GM21515 (cell line): ENCODE results near the gene CSRP2.
A peak's percentile ranks its signal among the peaks of the same experiment; 100 is the strongest.

Source experiments
- ATAC-seq: cut with Tn5 transposase; IDR thresholded peaks from one replicate; pipeline ENCODE4 v1.9.1; 2021; ENCODE audit not compliant: unreplicated experiment

CSRP2 gene

DNA sequence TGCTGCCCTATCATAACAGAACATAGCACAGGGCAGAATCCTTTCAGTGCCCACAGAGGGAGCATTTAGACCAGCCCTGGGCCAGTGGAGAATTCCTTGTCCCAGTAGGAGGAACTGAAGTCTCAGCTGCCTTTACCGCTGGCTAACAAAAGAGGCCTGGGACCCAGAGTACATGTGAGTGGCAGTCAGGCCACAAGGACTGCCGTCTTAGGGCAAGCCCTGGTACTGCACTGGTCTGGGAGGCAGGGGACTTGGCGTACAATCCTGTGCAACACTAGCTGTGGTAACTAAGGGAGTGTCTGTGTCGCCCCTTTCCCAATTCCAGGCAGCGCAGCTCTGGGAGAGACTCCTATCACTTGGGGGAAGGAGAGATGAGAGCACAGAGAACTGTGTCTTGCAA is 17.0 kb upstream of the CSRP2 start:
- no peak for ATAC-seq

GRCh38 chr12:76891609-76892008 is 12.8 kb upstream of the CSRP2 start:
- no peak for ATAC-seq

DNA sequence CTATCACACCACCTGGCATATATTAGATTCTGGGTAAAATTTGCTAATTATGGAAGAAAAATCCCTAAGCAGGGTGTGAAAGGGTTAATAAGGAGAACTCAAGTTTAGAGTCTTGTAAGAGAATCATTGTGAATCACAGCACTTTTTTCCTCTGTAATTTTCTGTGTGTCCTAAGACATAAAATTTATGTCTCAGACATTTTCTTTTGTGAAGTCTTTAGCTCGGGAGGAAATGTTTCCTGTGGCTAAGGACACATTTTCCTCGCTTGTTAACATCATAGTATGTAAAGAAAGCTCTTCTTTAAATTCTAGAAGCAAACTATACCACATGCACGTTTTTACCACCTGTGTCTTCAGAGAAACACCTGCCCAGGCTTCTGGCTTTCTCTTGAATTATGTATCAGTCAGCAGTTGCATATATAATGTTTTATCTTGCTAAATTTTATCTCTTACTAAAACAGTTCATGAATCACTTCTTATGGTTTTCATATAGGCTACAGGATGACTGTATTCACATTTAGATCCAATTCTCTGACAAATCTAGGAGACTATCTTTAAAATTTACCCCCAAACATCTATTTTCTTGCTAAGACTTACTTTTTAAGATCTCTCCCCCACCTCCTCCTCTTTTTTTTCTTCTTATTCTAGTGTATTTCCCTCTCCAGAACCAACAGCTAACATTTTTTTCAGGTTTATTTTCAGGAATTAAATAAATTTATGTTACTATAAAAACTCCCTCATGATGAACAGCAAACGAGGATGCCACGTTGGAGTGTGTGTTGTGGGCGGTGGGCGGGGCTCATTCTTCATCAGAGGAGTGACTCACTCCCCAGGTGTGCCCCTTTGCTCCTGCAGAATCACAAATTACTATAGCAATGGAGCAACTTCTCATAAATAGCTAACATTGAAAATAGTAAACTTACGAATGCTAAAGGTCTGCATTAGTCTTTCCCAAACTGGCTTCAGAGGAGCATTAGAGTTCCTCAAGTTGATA is 11.6 kb upstream of the CSRP2 start:
- no peak for ATAC-seq

- no peak for ATAC-seq
These were observed 10.0 kb upstream of the CSRP2 start for GRCh38 chr12:76888775-76889174.

DNA sequence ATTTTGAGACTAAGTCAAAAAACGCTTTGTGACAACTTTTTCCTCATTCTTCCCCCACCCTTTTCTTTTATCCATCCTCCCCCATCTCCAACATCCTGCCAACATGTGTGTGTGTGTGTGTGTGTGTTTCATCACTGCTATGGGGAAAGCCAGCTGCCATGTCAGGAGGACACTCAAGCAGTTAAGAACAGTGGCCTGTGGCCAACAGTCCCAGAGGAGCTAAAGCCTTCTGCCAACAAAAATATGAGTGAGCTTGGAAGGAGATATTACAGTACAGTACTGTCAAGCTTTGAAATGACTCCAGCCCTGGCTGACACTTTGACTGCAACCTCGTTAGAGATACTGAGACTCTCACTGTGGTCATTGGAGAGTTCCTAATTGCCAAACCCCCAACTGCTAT is 5.0 kb upstream of the CSRP2 start:
- no peak for ATAC-seq

DNA sequence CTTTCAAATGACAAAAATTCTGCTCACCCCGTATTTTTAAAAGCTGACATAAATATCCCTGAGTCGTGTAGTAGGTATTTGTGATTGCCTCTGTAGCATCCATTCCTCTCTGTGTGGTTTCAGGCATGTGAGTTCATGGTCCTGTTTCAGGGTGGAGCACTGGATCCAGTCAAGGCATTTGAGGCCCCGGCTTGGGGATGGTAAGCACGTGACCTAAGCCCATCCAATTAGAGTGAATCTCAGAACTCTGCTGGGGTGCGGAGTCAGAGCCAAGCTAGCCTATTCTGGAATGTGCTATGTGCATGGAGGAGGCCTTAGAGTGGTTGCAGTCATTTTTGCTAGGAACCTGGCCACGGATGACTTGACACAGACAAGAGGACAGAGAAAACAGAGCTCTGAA is 4.3 kb upstream of the CSRP2 start:
- ATAC-seq, result no peak

GRCh38 chr12:76882367-76882766 is 3.5 kb upstream of the CSRP2 start:
- no peak for ATAC-seq

DNA sequence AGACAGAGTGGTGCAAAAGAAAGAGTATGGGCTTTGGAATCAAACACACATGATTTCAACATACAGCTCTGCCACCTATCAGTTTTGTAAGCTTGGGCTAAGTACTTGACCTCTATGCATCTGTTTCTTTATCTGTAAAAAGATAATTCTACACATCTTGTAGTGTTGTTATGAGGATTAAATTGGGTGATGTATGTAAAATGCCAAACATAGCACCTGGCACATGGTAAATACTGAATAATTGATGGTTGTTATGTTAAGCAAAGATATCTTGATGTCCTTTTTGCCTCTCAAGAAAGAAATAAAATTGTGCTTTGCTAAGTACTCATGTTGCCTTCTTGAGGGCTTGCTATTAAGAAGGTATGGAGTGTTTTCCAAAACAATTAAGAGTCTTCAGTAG is 2.3 kb upstream of the CSRP2 start:
- ATAC-seq, result no peak

GRCh38 chr12:76880519-76881023 is 1.8 kb upstream of the CSRP2 start:
- ATAC-seq, result no peak

DNA sequence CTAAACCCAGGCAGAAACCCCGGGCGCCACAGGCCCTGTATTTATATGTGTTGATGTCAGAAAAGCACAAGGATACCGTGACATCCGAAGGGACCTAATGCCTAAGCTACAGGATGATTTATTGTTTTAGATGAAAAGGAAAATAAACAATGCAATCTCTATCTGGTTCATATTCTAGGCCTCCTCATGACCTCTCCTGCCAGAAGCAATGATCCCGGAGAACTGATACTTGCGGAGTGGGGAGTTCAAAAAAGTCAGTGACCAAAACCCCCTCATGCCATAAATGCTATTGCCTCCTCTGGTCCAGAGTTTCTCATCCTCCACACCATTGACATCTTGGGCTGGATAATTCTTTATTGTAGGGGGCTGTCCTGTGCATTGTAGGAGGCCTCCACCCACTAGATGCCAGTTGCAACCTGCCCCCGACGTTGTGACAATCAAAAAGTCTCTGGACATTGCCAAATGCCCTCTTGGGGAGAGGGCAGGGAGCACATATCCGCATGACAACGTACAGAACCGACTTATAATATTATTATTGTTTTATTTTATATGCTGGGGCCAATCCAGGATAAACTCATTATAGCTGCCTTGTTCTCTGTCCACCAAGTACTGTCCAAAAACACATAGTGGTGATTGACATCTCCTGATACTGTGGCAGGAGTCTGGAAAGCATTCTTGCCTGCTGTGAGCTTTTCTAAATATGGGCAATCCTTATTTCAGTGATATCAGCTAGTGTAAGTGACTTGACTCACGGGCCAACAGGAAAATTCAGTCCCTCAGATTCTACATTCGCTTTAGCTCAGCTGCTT is 1.1 kb upstream of the CSRP2 start:
- ATAC-seq, result no peak

DNA sequence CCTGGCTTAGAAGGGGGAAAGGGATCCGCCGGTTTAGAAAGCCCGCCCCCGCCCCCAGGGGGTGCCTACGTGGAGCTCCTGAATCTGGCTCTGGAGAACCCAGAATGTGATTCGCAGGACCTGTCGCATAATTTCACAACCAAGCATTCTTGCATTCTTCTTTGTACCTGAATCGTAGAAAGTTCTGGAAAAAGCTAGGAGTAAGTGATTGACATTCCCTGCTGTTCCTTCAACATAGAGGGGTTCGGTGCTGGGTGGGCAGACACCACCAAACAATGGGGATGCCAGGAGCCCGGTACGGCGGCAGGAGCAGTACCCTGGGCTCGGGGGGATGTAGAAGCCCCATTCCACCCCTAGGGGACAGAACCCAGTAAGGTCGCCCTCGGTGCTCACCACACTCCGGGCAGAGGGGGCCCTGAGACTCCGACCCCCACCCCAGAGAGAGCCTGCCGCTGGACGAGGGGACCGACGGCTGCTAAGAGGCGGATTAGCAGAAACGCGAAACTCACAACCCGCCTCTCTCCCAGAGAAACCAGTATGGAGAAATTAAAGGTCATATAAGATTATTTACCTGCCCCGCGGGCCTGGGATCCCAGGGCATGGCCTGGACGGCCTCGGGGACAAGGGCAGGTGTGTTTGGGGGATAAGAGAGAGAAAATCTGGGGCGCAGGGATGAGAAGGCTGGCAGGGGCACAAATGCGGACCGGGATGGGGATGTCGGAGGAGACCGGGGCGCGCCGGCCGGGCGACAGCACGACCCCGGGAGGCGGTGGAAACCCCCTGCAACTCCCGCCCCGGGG is 520 bp downstream of the CSRP2 start:
- ATAC-seq, result peak; percentile 35

- ATAC-seq, result no peak
These were observed 2.1 kb downstream of the CSRP2 start for GRCh38 chr12:76876696-76877229.

DNA sequence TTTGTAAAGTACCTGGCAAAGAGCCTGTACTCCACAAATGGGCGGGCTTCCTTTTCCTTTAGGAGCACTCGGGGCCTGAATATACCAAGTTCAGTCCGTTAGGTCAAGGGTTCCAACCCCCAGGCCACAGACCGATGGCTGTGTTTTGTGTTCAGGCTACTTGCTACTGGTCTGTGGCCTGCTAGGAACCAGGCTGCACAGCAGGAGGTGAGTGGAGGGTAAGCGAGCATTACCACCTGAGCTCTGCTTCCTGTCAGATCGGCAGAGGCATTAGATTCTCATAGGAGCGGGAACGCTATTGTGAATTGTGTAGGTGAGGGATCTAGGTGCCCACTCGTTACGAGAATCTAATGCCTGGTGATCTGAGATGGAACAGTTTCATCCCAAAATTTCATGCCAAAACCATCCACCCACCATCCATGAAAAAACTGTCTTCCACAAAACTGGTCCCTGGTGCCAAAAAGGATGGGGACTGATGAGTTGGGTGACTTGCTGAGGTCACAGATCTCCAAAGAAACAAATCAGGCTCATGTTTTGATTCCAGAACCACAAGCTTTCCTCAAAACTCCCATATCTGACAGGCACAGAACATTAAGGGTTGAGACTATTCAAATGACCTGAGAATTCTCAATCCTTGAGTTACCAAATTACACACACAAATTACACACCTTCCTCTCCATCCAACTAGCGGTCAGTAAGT is 4.2 kb downstream of the CSRP2 start:
- ATAC-seq, result no peak

DNA sequence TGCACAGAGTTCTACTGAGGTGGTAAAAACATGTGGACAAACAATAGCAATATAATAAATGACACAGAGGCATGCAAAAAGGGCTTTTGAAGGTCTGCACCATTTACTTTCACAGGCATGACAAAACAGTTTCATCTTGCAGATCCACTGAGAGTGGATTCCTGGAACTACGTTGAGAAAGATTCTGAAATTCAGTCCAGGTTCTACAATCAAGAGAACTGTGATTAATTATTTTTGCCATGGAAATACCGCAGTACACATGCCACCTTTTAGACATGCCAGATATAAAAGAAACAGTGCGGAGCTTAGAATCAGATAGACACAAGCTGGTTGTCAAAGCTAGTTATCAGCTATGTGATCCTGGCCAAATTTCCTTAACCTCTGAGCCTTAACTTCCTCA is 4.8 kb downstream of the CSRP2 start:
- no peak for ATAC-seq

DNA sequence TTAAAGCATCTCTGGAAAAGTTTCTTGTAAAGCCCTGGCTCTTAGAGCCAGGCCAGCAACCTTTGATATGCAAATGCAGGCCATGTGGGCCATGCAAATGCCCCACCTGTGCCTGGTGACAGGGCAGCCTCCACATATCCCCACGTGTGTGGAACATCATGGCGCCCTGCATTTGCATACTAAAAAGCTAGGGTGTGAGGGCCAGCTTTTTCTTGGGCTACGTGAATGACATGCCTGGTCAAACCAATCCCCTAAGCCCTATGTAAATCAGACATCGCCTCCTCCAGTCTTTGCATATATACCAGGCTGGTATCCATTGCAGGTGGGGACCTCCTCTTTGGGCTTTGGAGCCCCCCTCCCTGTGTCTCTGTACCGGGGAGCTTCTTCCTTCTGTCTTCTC is 6.4 kb downstream of the CSRP2 start:
- no peak for ATAC-seq

DNA sequence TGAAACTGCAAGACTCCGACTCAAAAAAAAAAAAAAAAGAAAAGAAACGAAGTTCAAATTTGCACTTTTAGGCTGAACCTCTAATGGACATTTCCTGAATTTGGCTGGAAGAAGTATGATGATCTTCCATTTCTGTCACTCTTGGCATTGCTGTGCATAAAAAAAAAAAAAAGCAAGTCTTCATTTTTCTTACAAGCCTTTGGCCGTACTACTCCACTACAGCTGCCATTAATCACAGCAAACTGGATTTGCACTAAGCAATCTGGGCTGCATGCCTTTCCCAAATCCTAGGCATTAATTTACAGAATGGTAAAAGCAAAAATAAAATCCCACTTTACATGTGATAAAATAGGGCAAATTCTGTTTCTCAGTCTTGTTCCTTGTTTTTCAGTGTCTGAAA is 7.1 kb downstream of the CSRP2 start:
- ATAC-seq, result no peak

GRCh38 chr12:76871082-76871481 is 7.7 kb downstream of the CSRP2 start:
- no peak for ATAC-seq

DNA sequence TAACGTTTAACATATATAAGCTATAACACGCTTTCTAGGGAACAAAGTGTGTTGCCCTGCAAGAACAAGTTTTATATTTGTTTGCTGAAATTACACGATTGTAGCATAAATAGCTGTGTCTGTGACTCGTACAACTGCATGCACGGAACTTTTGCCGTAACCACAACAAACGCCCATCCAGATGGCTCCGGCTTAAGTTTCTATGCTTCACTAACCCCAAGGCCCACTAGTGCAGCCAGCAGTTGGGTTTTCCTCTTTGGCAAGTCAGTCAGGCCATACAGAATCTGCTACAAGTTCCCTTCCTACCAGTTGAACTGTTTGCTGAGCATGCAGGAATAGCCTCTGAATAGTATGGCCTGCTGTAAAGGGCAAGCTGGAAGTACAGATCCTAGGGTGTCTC is 12.1 kb downstream of the CSRP2 start:
- no peak for ATAC-seq

- no peak for ATAC-seq
These were observed 12.7 kb downstream of the CSRP2 start for GRCh38 chr12:76866151-76866567.

- peak; percentile 77 for ATAC-seq
These were observed 13.9 kb downstream of the CSRP2 start for GRCh38 chr12:76864791-76865400.
